ENCODE measurements around the gene KRTAP4-16. TPM values are rescaled to one million over a fixed set of nuclear protein-coding genes. Genes with fewer than 3 reads are reported as not detected.
"Not testable (repeated sequence)": the region's sequence is repeated elsewhere in the genome, so short reads cannot be mapped to it uniquely, and the experiment has no call there.

Gene KRTAP4-16
- total RNA-seq, 4 donors from 2014 or later = not detected

- H3K27ac ChIP-seq = no peak overlapping the region
- H3K36me3 ChIP-seq = no peaks in the 10 kb centered on the region
- 88 to 94% methylated on average over 2 of the region's 2 CpGs for WGBS, 2 donors
- no peak for DNase-seq (ENCODE audit: low spot score in 2 of 2)
- no peak overlapping the region for H3K4me3 ChIP-seq
- H3K27me3 ChIP-seq = peaks cover 0 to 4% of the 10 kb centered on the region in 2 donors
- no peaks in the 10 kb centered on the region for H3K4me1 ChIP-seq
- H3K9me3 ChIP-seq = no peaks in the 10 kb centered on the region
- TF ChIP-seq EP300 (IDR thresholded peaks at IDR 0.05) = no peak
- TF ChIP-seq CTCF (IDR thresholded peaks at IDR 0.05) = no peak
- TF ChIP-seq POLR2A (IDR thresholded peaks at IDR 0.05) = no peak
Measured at GRCh38 chr17:41121742-41122141, 19.7 kb upstream of the KRTAP4-16 start.

- not testable (repeated sequence) for H3K27me3 ChIP-seq; H3K4me1 ChIP-seq; H3K4me3 ChIP-seq; H3K9me3 ChIP-seq; H3K27ac ChIP-seq; H3K36me3 ChIP-seq; DNase-seq (ENCODE audit: low spot score in 2 of 2)
- 58 to 67% methylated on average over 11 of the region's 11 CpGs for WGBS, 2 donors
Measured at GRCh38 chr17:41119696-41120690, 18.0 kb upstream of the KRTAP4-16 start.

- Histone ChIP-seq H3K4me1 (no peaks in the 10 kb centered on the region), H3K4me3 (no peak overlapping the region), H3K27me3 (no peaks in the 10 kb centered on the region), H3K9me3 (no peaks in the 10 kb centered on the region), H3K27ac (no peak overlapping the region), H3K36me3 (no peaks in the 10 kb centered on the region)
- 85 to 88% methylated on average over 4 of the region's 4 CpGs for WGBS, 2 donors
- no peak for TF ChIP-seq POLR2A (IDR thresholded peaks at IDR 0.05)
- no peak for TF ChIP-seq EP300 (IDR thresholded peaks at IDR 0.05)
- TF ChIP-seq CTCF (IDR thresholded peaks at IDR 0.05) = no peak
- no peak for DNase-seq (ENCODE audit: low spot score in 2 of 2)
Measured at GRCh38 chr17:41118721-41119120, 16.7 kb upstream of the KRTAP4-16 start.

- not testable (repeated sequence) for H3K9me3 ChIP-seq; H3K27ac ChIP-seq; H3K4me1 ChIP-seq; H3K27me3 ChIP-seq; H3K4me3 ChIP-seq; H3K36me3 ChIP-seq; DNase-seq (ENCODE audit: low spot score in 2 of 2)
- 72 to 80% methylated on average over 10 of the region's 10 CpGs for WGBS, 2 donors
Measured at GRCh38 chr17:41117846-41118386, 15.9 kb upstream of the KRTAP4-16 start, which contains the start of gene KRTAP4-11. TSS of gene KRTAP4-11 (minus strand) at chr17:41118373. CDS start at chr17:41118315, 58 bp downstream.

- H3K36me3 ChIP-seq = no peaks in the 10 kb centered on the region
- TF ChIP-seq EP300 (IDR thresholded peaks at IDR 0.05) (no peak), CTCF (IDR thresholded peaks at IDR 0.05) (no peak), POLR2A (IDR thresholded peaks at IDR 0.05) (no peak)
- 45 to 46% methylated on average over 5 of the region's 5 CpGs for WGBS, 2 donors
Measured at GRCh38 chr17:41116297-41116696, 14.3 kb upstream of the KRTAP4-16 start.

More at GRCh38 chr17:41116297-41116696, 14.3 kb upstream of the KRTAP4-16 start:
- H3K4me1 ChIP-seq = no peaks in the 10 kb centered on the region
- H3K27me3 ChIP-seq = no peaks in the 10 kb centered on the region
- H3K27ac ChIP-seq = no peak overlapping the region
- H3K9me3 ChIP-seq = no peaks in the 10 kb centered on the region
- no peak for DNase-seq (ENCODE audit: low spot score in 2 of 2)
- H3K4me3 ChIP-seq = no peak overlapping the region

Measured in tibial nerve (tissue), 4 donors.